GM19468 (cell line): ENCODE data around the gene RNMT.

Experiments used
- ATAC-seq: cut with Tn5 transposase; IDR thresholded peaks from one replicate; pipeline ENCODE4 v1.9.1; 2021; ENCODE audit warnings: mild to moderate bottlenecking, moderate library complexity, moderate number of reproducible peaks; ENCODE audit not compliant: unreplicated experiment; ENCODE audit errors: extremely low read depth

Gene RNMT

GRCh38 chr18:13809043-13809430 is 82.6 kb downstream of the RNMT start:
- ATAC-seq, result no peak

GRCh38 chr18:13809531-13810255 is 83.2 kb downstream of the RNMT start:
- no peak for ATAC-seq

- ATAC-seq, result no peak
These were observed 84.5 kb downstream of the RNMT start for GRCh38 chr18:13810950-13811485.

- ATAC-seq, result no peak
These were observed 85.5 kb downstream of the RNMT start for GRCh38 chr18:13811993-13812392.

- peak; percentile 46 for ATAC-seq
These were observed 86.9 kb downstream of the RNMT start for GRCh38 chr18:13813271-13813849.
